Tibial artery (tissue), 4 donors: ENCODE data around the gene PSMB2.
A peak's percentile ranks its signal among the peaks of the same experiment; 100 is the strongest.
"Not testable (repeated sequence)": the region's sequence is repeated elsewhere in the genome, so short reads cannot be mapped to it uniquely, and the experiment has no call there.

Experiments
- DNase-seq, 2 donors: peaks; one replicate each; pipeline ENCODE4 v3.0.0-alpha.2; 2019
- H3K27ac ChIP-seq, 2 donors: fragments of 200-600 bp; sonication (generic) in 1 of 2; 1 replicate in 1 of 2; 2 replicates in 1 of 2; pipeline ENCODE4 v1.5.1; 2018 to 2019; ENCODE audit warnings: mild to moderate bottlenecking in 1 of 2
- H3K27me3 ChIP-seq, 2 donors: fragments of 200-600 bp; sonication (generic) in 1 of 2; one replicate each; pipeline versions ENCODE4 v1.5.1 to v1.6.0; 2016 to 2019
- H3K36me3 ChIP-seq, 3 donors: fragments of 200-600 bp; sonication (generic) in 2 of 3; one replicate each; pipeline ENCODE4 v1.5.1; 2016 to 2019; ENCODE audit warnings: mild to moderate bottlenecking in 2 of 3
- H3K4me1 ChIP-seq, 4 donors: fragments of 200-600 bp; sonication (generic) in 2 of 4; 1 replicate in 3 of 4; 2 replicates in 1 of 4; pipeline ENCODE4 v1.5.1; 2016 to 2019
- H3K4me3 ChIP-seq, 2 donors: fragments of 200-600 bp; sonication (generic) in 1 of 2; 1 replicate in 1 of 2; 2 replicates in 1 of 2; pipeline ENCODE4 v1.5.1; 2018 to 2019; ENCODE audit warnings: mild to moderate bottlenecking in 2 of 2
- H3K9me3 ChIP-seq, 3 donors: fragments of 200-600 bp; sonication (generic) in 1 of 3; one replicate each; pipeline ENCODE4 v1.5.1; 2016 to 2019
- intact Hi-C: fragments of 100-400 bp; cut with DNase I; formaldehyde crosslinking; loops from one replicate; pipeline ENCODE4 v1.15.0; 2023; ENCODE audit warnings: low total_unique reads
- TF ChIP-seq, protein P1 (sequence below), 2 experiments: fragments of 200-600 bp in 1 of 2; fragments of 450-650 bp in 1 of 2; IDR thresholded peaks; one replicate each; pipeline ENCODE4 v1.5.1; 2017 to 2019; ENCODE audit warnings: antibody characterized with exemption in 2 of 2, mild to moderate bottlenecking in 1 of 2, moderate library complexity in 1 of 2

The PSMB2 gene

GRCh38 chr1:35580949-35581388, 60.4 kb downstream of the PSMB2 start:
- intact Hi-C loops, result no loop called here
- TF ChIP-seq, protein P1, sequence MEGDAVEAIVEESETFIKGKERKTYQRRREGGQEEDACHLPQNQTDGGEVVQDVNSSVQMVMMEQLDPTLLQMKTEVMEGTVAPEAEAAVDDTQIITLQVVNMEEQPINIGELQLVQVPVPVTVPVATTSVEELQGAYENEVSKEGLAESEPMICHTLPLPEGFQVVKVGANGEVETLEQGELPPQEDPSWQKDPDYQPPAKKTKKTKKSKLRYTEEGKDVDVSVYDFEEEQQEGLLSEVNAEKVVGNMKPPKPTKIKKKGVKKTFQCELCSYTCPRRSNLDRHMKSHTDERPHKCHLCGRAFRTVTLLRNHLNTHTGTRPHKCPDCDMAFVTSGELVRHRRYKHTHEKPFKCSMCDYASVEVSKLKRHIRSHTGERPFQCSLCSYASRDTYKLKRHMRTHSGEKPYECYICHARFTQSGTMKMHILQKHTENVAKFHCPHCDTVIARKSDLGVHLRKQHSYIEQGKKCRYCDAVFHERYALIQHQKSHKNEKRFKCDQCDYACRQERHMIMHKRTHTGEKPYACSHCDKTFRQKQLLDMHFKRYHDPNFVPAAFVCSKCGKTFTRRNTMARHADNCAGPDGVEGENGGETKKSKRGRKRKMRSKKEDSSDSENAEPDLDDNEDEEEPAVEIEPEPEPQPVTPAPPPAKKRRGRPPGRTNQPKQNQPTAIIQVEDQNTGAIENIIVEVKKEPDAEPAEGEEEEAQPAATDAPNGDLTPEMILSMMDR (IDR thresholded peaks at IDR 0.05), result no peak

GRCh38 chr1:35577071-35577998, 64.0 kb downstream of the PSMB2 start:
- intact Hi-C loops, result no loop called here
- DNase-seq, result no peak
- H3K4me1 ChIP-seq, result peaks cover 0 to 35% (median 28%) of the 10 kb centered on the region in 4 donors

More at GRCh38 chr1:35580949-35581388, 60.4 kb downstream of the PSMB2 start:
- Histone ChIP-seq H3K9me3 (no peaks in the 10 kb centered on the region), H3K4me3 (no peak overlapping the region), H3K27ac (no peak overlapping the region), H3K4me1 (peaks cover 0 to 19% (median 15%) of the 10 kb centered on the region in 4 donors), H3K27me3 (peaks cover 0 to 17% of the 10 kb centered on the region in 2 donors), H3K36me3 (no peaks in the 10 kb centered on the region)
- DNase-seq, result no peak

DNA sequence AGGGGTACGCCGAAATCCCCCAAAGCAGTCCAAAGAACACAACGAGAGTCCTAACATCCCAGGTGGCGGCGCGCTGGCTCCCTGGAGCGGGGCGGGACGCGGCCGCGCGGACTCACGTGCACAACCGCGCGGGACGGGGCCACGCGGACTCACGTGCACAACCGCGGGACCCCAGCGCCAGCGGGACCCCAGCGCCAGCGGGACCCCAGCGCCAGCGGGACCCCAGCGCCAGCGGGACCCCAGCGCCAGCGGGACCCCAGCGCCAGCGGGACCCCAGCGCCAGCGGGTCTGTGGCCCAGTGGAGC, 64.6 kb downstream of the PSMB2 start:
- peaks cover 0 to 57% of the 10 kb centered on the region in 2 donors for H3K27me3 ChIP-seq
- H3K4me1 ChIP-seq, result peaks cover 0 to 35% (median 28%) of the 10 kb centered on the region in 4 donors
- H3K4me3 ChIP-seq, result peak overlapping the region; percentile 48 to 53
- H3K27ac ChIP-seq, DNase-seq, intact Hi-C loops, H3K9me3 ChIP-seq, H3K36me3 ChIP-seq: not testable (repeated sequence)

More at GRCh38 chr1:35577071-35577998, 64.0 kb downstream of the PSMB2 start:
- TF ChIP-seq, protein P1 (IDR thresholded peaks at IDR 0.05), result no peak
- Histone ChIP-seq H3K27me3 (peaks cover 0 to 51% of the 10 kb centered on the region in 2 donors), H3K27ac (peak overlapping the region in 1 of 2 donors; percentile 7), H3K4me3 (peak overlapping the region; percentile 48 to 53), H3K36me3 (no peaks in the 10 kb centered on the region), H3K9me3 (no peaks in the 10 kb centered on the region)

- no peak for DNase-seq
- Histone ChIP-seq H3K27me3 (peaks cover 0 to 62% of the 10 kb centered on the region in 2 donors), H3K36me3 (no peaks in the 10 kb centered on the region), H3K27ac (no peak overlapping the region), H3K4me3 (peak overlapping the region in 1 of 2 donors; percentile 53), H3K9me3 (no peaks in the 10 kb centered on the region), H3K4me1 (peaks cover 0 to 35% (median 28%) of the 10 kb centered on the region in 4 donors)
- TF ChIP-seq, protein P1 (IDR thresholded peaks at IDR 0.05), result no peak
- intact Hi-C loops, result no loop called here
Observed at GRCh38 chr1:35576061-35576765, 65.1 kb downstream of the PSMB2 start.

- Histone ChIP-seq H3K27ac (no peak overlapping the region), H3K4me1 (peaks cover 0 to 35% (median 28%) of the 10 kb centered on the region in 4 donors), H3K4me3 (no peak overlapping the region), H3K27me3 (peaks cover 0 to 64% of the 10 kb centered on the region in 2 donors), H3K9me3 (no peaks in the 10 kb centered on the region), H3K36me3 (no peaks in the 10 kb centered on the region)
- TF ChIP-seq, protein P1 (IDR thresholded peaks at IDR 0.05), result no peak
- DNase-seq, result no peak
- intact Hi-C loops, result no loop called here
Observed at GRCh38 chr1:35575416-35575958, 65.8 kb downstream of the PSMB2 start.
